ENCODE results near the gene FECH. TPM values are rescaled to one million over a fixed set of nuclear protein-coding genes. Genes with fewer than 3 reads are reported as not detected.

The FECH gene
- total and polyA plus RNA-seq, 2 of the 4 experiments (the other 2 are of a cell fraction), result 32.3 to 52.2 TPM

GRCh38 chr18:57518533-57518932 is 68.0 kb downstream of the FECH start:
- Histone ChIP-seq H3K23ac (ENCODE audit: low read depth, low read length) (no peak overlapping the region), H3K56ac (ENCODE audit: extremely low read depth, insufficient read depth, low read length) (no peak overlapping the region)
- DNase-seq, result no peak

More at GRCh38 chr18:57518533-57518932, 68.0 kb downstream of the FECH start:
- Histone ChIP-seq H4K91ac (ENCODE audit: insufficient read depth, low read depth, low read length) (no peak overlapping the region), H2AK5ac (ENCODE audit: low read depth, low read length) (no peak overlapping the region), H3K4me2 (ENCODE audit: low read depth, low read length) (no peak overlapping the region), H4K8ac (ENCODE audit: low read depth in 2 of 2, low read length in 2 of 2) (no peak overlapping the region), H3K9me1 (ENCODE audit: insufficient read depth, low read length) (no peaks in the 10 kb centered on the region), H3K79me1 (ENCODE audit: low read depth in 1 of 2, low read length in 2 of 2) (no peaks in the 10 kb centered on the region), H3K9me3 (ENCODE audit: control insufficient read depth, insufficient read depth, low read length) (no peaks in the 10 kb centered on the region), H3K4me3 (ENCODE audit: insufficient read depth, low read depth, low read length) (no peak overlapping the region), H3K14ac (replicated peaks; ENCODE audit: low read depth, low read length) (no peak overlapping the region), H3K27ac (ENCODE audit: insufficient read depth, low read length) (no peak overlapping the region), H2AK9ac (replicated peaks; ENCODE audit: low read depth, low read length, poor library complexity) (no peak overlapping the region), H2BK15ac (ENCODE audit: low read depth, low read length) (no peak overlapping the region), H3K27me3 (ENCODE audit: control insufficient read depth, insufficient read depth, low read length) (no peaks in the 10 kb centered on the region; the same call in 1 of the 2 replicates), H2BK120ac (ENCODE audit: low read depth, low read length) (no peak overlapping the region), H3K4ac (ENCODE audit: low read depth, low read length) (no peak overlapping the region), H3K36me3 (ENCODE audit: control insufficient read depth, insufficient read depth, low read length) (no peaks in the 10 kb centered on the region), H3K18ac (ENCODE audit: low read depth, low read length) (no peak overlapping the region), H4K20me1 (ENCODE audit: insufficient read depth, low read length) (no peaks in the 10 kb centered on the region), H2BK20ac (ENCODE audit: low read depth, low read length) (no peak overlapping the region), H2BK5ac (ENCODE audit: low read depth, low read length, poor library complexity, severe bottlenecking) (no peak overlapping the region), H3K9ac (ENCODE audit: low read depth, low read length) (no peak overlapping the region), H4K5ac (ENCODE audit: low read depth, low read length) (no peak overlapping the region), H3K4me1 (ENCODE audit: control insufficient read depth, insufficient read depth, low read length) (no peaks in the 10 kb centered on the region), H2AFZ (replicated peaks; ENCODE audit: low read length, poor library complexity) (no peak overlapping the region)
- in situ Hi-C loops (cut with MboI; ENCODE audit: low sequenced_read_pairs) (no loop called here), dilution Hi-C loops (cut with HindIII; ENCODE audit: low sequenced_read_pairs, unreplicated experiment) (no loop called here), intact Hi-C loops (cut with micrococcal nuclease) (no loop called here)
- ATAC-seq (ENCODE audit: low read depth), result no peak
- no TSS peak for BruUV-seq (replicated peaks)
- POLR2A ChIA-PET (ENCODE audit: unreplicated experiment), result no interaction called here
- CTCF ChIA-PET, result no interaction called here
- WGBS, 2 experiments (ENCODE audit: extremely low coverage in 2 of 2, insufficient read length in 1 of 2), result no CpG with 5 or more reads among the region's 10 CpGs
- TF ChIP-seq RCOR1 (IDR thresholded peaks at IDR 0.05; ENCODE audit: insufficient replicate concordance, low read length) (no peak), BHLHE40 (IDR thresholded peaks at IDR 0.05; ENCODE audit: low read depth, low read length) (no peak), RFX5 (IDR thresholded peaks at IDR 0.05; ENCODE audit: low read depth, low read length) (no peak), SMC3 (IDR thresholded peaks at IDR 0.05; ENCODE audit: low read depth, low read length) (no peak), RAD21 (IDR thresholded peaks at IDR 0.05; ENCODE audit: low read length) (no peak)
